22Rv1 (cell line): ENCODE results near the gene PPP2R3A.
"Not testable (repeated sequence)": the region's sequence is repeated elsewhere in the genome, so short reads cannot be mapped to it uniquely, and the experiment has no call there.

Experiments used
- CTCF ChIP-seq: fragments of 450-650 bp; IDR thresholded peaks from 2 replicates; pipeline ENCODE4 v1.5.1; 2017; ENCODE audit warnings: mild to moderate bottlenecking
- ZFX ChIP-seq: fragments of 450-650 bp; IDR thresholded peaks from 2 replicates; pipeline ENCODE4 v1.6.1; 2017; ENCODE audit warnings: antibody characterized with exemption, borderline replicate concordance

- not testable (repeated sequence) for TF ChIP-seq CTCF, ZFX
Observed at GRCh38 chr3:136085067-136085466, 119.5 kb downstream of the PPP2R3A start.
